NCI-H1694 (cell line): ENCODE measurements around the gene OTC.

Experiments used
- DNase-seq: peaks from one replicate; lab custom pipeline; 2025; lab: John Stamatoyannopoulos, UW

Gene OTC

GRCh38 chrX:38468563-38469157 lies 116.3 kb downstream of the OTC start:
- DNase-seq: no peak
